ENCODE results near the gene LRMDA.

LRMDA gene

DNA sequence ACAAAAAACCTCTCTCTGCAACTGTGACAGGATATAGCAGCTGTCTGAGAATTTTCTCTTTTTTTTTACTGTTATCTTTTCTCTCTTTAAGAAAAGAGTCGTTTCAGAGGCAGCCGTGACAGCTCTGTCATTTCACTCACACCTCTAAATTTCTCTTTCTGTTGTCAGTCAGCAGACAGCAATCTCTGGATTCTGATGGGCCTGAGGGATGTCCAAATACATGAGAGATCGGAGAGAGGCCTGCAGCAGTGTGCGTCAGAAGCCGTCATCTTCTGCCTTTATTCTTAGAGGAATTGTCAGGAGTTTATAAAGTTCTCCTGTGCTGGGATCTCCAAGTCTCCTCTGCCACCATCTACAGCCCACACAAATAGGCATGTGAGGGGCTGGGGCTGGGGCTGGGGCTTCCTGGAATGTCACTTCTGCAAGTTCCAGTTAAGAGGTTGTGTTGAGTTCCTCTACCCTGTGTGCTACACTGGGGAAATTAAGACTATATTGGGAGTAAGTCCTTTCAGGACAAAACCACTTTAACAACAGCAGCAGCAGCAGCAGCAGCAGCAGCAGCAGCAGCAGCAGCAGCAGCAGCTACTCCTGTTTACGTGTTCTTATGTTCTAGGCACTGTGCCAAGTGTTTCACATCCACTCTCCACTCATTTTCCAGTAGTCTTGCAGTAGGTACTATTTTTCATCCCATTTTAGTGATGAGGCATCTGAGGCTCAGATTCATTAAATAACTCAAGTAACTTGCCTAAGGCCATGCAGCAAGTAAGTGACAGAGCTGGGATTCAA, 541.3 kb downstream of the LRMDA start:
- H3K27me3 ChIP-seq (ENCODE audit: low read depth, low read length): no peaks in the 10 kb centered on the region

DNA sequence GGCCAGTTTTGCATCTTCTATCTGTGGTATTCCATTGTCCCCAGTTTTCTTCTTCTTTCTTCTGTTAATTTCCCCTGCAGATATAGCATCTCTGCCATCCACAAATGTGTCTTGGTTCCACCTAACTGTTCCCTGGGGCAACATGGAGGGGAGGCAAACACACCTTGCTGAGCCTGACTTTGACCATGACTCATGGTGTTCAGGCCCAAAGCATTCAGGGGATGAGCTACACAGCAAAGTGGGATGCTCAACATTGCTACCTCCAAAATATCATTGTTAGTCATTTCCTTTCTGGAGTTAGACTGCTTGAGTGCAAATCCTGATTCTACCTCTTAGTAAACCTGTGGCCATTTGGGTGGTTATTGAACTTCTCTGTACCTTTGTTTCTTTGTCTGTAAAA, 542.7 kb downstream of the LRMDA start:
- H3K9me3 ChIP-seq (ENCODE audit: insufficient read depth, low read length): no peaks in the 10 kb centered on the region
- H3K27me3 ChIP-seq (ENCODE audit: low read depth, low read length): no peaks in the 10 kb centered on the region
- H2AFZ ChIP-seq (ENCODE audit: low read depth, low read length): no peak overlapping the region
- no peaks in the 10 kb centered on the region for H3K36me3 ChIP-seq (replicated peaks; ENCODE audit: low read depth, low read length)
- no peaks in the 10 kb centered on the region for H3K79me2 ChIP-seq (ENCODE audit: low read length)
- no peak overlapping the region for H3K9ac ChIP-seq (ENCODE audit: low read length)
- no peaks in the 10 kb centered on the region for H3K4me1 ChIP-seq (ENCODE audit: low read length)
- H3K27ac ChIP-seq (ENCODE audit: low read length): no peak overlapping the region
- no peak overlapping the region for H3K4me2 ChIP-seq (ENCODE audit: low read length)
- no peaks in the 10 kb centered on the region for H4K20me1 ChIP-seq (ENCODE audit: insufficient read depth, low read length)
- H3K4me3 ChIP-seq (ENCODE audit: low read length): no peak overlapping the region
- TF ChIP-seq, protein P1, sequence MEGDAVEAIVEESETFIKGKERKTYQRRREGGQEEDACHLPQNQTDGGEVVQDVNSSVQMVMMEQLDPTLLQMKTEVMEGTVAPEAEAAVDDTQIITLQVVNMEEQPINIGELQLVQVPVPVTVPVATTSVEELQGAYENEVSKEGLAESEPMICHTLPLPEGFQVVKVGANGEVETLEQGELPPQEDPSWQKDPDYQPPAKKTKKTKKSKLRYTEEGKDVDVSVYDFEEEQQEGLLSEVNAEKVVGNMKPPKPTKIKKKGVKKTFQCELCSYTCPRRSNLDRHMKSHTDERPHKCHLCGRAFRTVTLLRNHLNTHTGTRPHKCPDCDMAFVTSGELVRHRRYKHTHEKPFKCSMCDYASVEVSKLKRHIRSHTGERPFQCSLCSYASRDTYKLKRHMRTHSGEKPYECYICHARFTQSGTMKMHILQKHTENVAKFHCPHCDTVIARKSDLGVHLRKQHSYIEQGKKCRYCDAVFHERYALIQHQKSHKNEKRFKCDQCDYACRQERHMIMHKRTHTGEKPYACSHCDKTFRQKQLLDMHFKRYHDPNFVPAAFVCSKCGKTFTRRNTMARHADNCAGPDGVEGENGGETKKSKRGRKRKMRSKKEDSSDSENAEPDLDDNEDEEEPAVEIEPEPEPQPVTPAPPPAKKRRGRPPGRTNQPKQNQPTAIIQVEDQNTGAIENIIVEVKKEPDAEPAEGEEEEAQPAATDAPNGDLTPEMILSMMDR (IDR thresholded peaks at IDR 0.05; ENCODE audit: low read depth, low read length): no peak
- no peak for TF ChIP-seq EZH2phosphoT487 (IDR thresholded peaks at IDR 0.05; ENCODE audit: low read depth)

More for the DNA sequence above, 541.3 kb downstream of the LRMDA start:
- H3K4me1 ChIP-seq (ENCODE audit: low read length): no peaks in the 10 kb centered on the region
- no peaks in the 10 kb centered on the region for H3K79me2 ChIP-seq (ENCODE audit: low read length)
- no peak overlapping the region for H3K9ac ChIP-seq (ENCODE audit: low read length)
- no peaks in the 10 kb centered on the region for H4K20me1 ChIP-seq (ENCODE audit: insufficient read depth, low read length)
- H3K9me3 ChIP-seq (ENCODE audit: insufficient read depth, low read length): no peaks in the 10 kb centered on the region
- H3K4me2 ChIP-seq (ENCODE audit: low read length): no peak overlapping the region
- no peak overlapping the region for H3K27ac ChIP-seq (ENCODE audit: low read length)
- no peak for TF ChIP-seq EZH2phosphoT487 (IDR thresholded peaks at IDR 0.05; ENCODE audit: low read depth)
- TF ChIP-seq, protein P1 (IDR thresholded peaks at IDR 0.05; ENCODE audit: low read depth, low read length): no peak
- H3K36me3 ChIP-seq (replicated peaks; ENCODE audit: low read depth, low read length): no peaks in the 10 kb centered on the region
- no peak overlapping the region for H2AFZ ChIP-seq (ENCODE audit: low read depth, low read length)
- H3K4me3 ChIP-seq (ENCODE audit: low read length): no peak overlapping the region

DNA sequence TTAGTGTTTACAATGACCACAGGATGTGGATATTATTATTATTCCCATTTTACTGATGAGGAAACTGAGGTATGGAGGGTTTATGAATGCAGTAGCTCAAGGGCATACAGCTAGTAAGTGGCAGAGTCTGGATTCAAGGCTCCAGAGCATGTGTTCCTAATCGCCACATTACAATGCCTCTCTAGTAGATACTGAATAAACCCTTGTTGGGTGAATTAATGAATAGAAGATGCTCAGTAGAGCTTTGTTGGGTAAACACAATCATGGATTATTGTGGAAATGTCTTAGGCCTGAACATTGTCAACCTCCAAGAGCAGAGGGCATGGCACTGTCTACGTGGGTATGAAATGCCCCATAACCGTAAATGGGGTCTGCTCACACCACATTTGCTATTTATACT, 545.3 kb downstream of the LRMDA start:
- Histone ChIP-seq H3K4me3 (ENCODE audit: low read length) (no peak overlapping the region), H2AFZ (ENCODE audit: low read depth, low read length) (no peak overlapping the region), H3K9ac (ENCODE audit: low read length) (no peak overlapping the region), H3K27ac (ENCODE audit: low read length) (no peak overlapping the region), H3K36me3 (replicated peaks; ENCODE audit: low read depth, low read length) (no peaks in the 10 kb centered on the region), H3K27me3 (ENCODE audit: low read depth, low read length) (no peaks in the 10 kb centered on the region), H3K9me3 (ENCODE audit: insufficient read depth, low read length) (no peaks in the 10 kb centered on the region), H3K4me2 (ENCODE audit: low read length) (no peak overlapping the region), H3K4me1 (ENCODE audit: low read length) (no peaks in the 10 kb centered on the region), H4K20me1 (ENCODE audit: insufficient read depth, low read length) (no peaks in the 10 kb centered on the region), H3K79me2 (ENCODE audit: low read length) (no peaks in the 10 kb centered on the region)
- TF ChIP-seq EZH2phosphoT487 (IDR thresholded peaks at IDR 0.05; ENCODE audit: low read depth): no peak

DNA sequence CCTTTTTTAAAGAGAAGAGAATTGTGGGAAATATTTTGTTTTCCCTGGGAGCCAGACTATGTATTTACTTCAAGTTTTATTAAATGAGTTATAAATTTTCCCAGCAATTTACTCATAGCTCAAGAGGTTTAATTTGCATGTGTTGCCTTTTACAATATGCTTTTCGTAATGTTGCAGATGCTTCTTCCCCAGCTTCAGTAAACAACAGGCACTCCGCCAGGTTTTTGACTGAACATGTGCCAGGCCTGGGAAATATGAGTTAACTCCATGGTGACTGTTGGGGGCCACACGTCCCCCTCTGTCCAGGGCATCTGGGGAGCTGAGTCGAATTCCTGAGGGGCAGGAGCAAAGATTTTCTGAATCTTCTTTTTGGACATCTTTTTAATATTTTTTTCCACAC, 545.7 kb downstream of the LRMDA start:
- H3K79me2 ChIP-seq (ENCODE audit: low read length): no peaks in the 10 kb centered on the region
- H3K4me3 ChIP-seq (ENCODE audit: low read length): no peak overlapping the region
- no peaks in the 10 kb centered on the region for H3K4me1 ChIP-seq (ENCODE audit: low read length)
- no peaks in the 10 kb centered on the region for H3K36me3 ChIP-seq (replicated peaks; ENCODE audit: low read depth, low read length)
- no peak overlapping the region for H3K27ac ChIP-seq (ENCODE audit: low read length)
- H3K9me3 ChIP-seq (ENCODE audit: insufficient read depth, low read length): no peaks in the 10 kb centered on the region
- TF ChIP-seq EZH2phosphoT487 (IDR thresholded peaks at IDR 0.05; ENCODE audit: low read depth): no peak
- TF ChIP-seq, protein P1 (IDR thresholded peaks at IDR 0.05; ENCODE audit: low read depth, low read length): no peak
- H3K27me3 ChIP-seq (ENCODE audit: low read depth, low read length): no peaks in the 10 kb centered on the region
- no peaks in the 10 kb centered on the region for H4K20me1 ChIP-seq (ENCODE audit: insufficient read depth, low read length)
- no peak overlapping the region for H3K4me2 ChIP-seq (ENCODE audit: low read length)
- no peak overlapping the region for H3K9ac ChIP-seq (ENCODE audit: low read length)
- no peak overlapping the region for H2AFZ ChIP-seq (ENCODE audit: low read depth, low read length)

All from OCI-LY3 (cell line).